HEK293 (cell line): ENCODE data around the gene THEM4.

ENCODE experiments used
- CTCF ChIA-PET: fragments of 350-600 bp; formaldehyde crosslinking; extraction: SDS; loops from one replicate; lab custom pipeline; 2021; ENCODE audit warnings: antibody characterized with exemption; lab: Yijun Ruan, JAX
- POLR2A ChIA-PET: fragments of 300-600 bp; formaldehyde crosslinking; extraction: SDS; loops from one replicate; lab custom pipeline; 2020; ENCODE audit warnings: antibody characterized with exemption, inconsistent platforms; lab: Yijun Ruan, JAX
- H3K27ac ChIP-seq: fragments of 200-500 bp; sonication (Bioruptor generic); 2 replicates; pipeline ENCODE4 v1.5.1; 2014; ENCODE audit warnings: low read depth, low read length, control low read depth, inconsistent platforms; ENCODE audit errors: extremely low read depth
- H3K36me3 ChIP-seq, 2 experiments: fragments of 200-500 bp in 1 of 2; sonication (Bioruptor generic) in 1 of 2; 1 replicate in 1 of 2; 2 replicates in 1 of 2; pipeline ENCODE4 v1.5.1; 2014 to 2017; ENCODE audit warnings: inconsistent platforms in 2 of 2, low read length in 2 of 2; ENCODE audit not compliant: control insufficient read depth in 2 of 2, insufficient read depth in 1 of 2
- H3K4me1 ChIP-seq: fragments of 200-500 bp; sonication (Bioruptor generic); 2 replicates; pipeline ENCODE4 v1.5.1; 2014; ENCODE audit warnings: mild to moderate bottlenecking, low read length, inconsistent platforms; ENCODE audit not compliant: control insufficient read depth, insufficient read depth
- H3K4me3 ChIP-seq: 2 replicates; pipeline ENCODE4 v1.5.1; 2011; ENCODE audit warnings: low read depth, mild to moderate bottlenecking, control low read depth, low read length, moderate library complexity
- H3K9me3 ChIP-seq: fragments of 200-500 bp; sonication (Bioruptor generic); 2 replicates; pipeline ENCODE4 v1.5.1; 2014; ENCODE audit warnings: low read depth, low read length, inconsistent platforms; ENCODE audit not compliant: control insufficient read depth, insufficient read depth
- HIC1 ChIP-seq: fragments of 450-650 bp; formaldehyde crosslinking; IDR thresholded peaks from 2 replicates; pipeline ENCODE4 v1.5.1; 2016; ENCODE audit warnings: missing biosample characterization, missing genetic modification characterization
- MZF1 ChIP-seq: fragments of 450-650 bp; formaldehyde crosslinking; IDR thresholded peaks from 2 replicates; pipeline ENCODE4 v1.5.1; 2017; ENCODE audit warnings: missing biosample characterization, missing genetic modification characterization, borderline replicate concordance
- PRDM1 ChIP-seq: fragments of 450-650 bp; formaldehyde crosslinking; IDR thresholded peaks from 2 replicates; pipeline ENCODE4; 2016; ENCODE audit warnings: missing biosample characterization, missing genetic modification characterization
- REPIN1 ChIP-seq: fragments of 450-650 bp; formaldehyde crosslinking; IDR thresholded peaks from 2 replicates; pipeline ENCODE4 v1.5.1; 2017; ENCODE audit warnings: missing biosample characterization, missing genetic modification characterization, low read depth
- REST ChIP-seq: fragments of 450-650 bp; formaldehyde crosslinking; IDR thresholded peaks from 2 replicates; pipeline ENCODE4 v1.5.1; 2016; ENCODE audit warnings: missing biosample characterization, missing genetic modification characterization
- ZFP69B ChIP-seq: fragments of 450-650 bp; formaldehyde crosslinking; IDR thresholded peaks from 2 replicates; pipeline ENCODE4 v1.5.1; 2016; ENCODE audit warnings: missing biosample characterization, missing genetic modification characterization
- ZIC2 ChIP-seq: fragments of 450-650 bp; formaldehyde crosslinking; IDR thresholded peaks from 2 replicates; pipeline ENCODE4 v1.5.1; 2016; ENCODE audit warnings: missing biosample characterization, missing genetic modification characterization
- ZNF169 ChIP-seq: fragments of 450-650 bp; formaldehyde crosslinking; IDR thresholded peaks from 2 replicates; pipeline ENCODE4 v1.5.1; 2016; ENCODE audit warnings: missing biosample characterization, missing genetic modification characterization
- ZNF223 ChIP-seq: fragments of 450-650 bp; formaldehyde crosslinking; IDR thresholded peaks from 2 replicates; pipeline ENCODE4 v1.5.1; 2016; ENCODE audit warnings: missing biosample characterization, missing genetic modification characterization
- ZNF24 ChIP-seq: fragments of 450-650 bp; formaldehyde crosslinking; IDR thresholded peaks from 2 replicates; pipeline ENCODE4 v1.5.1; 2016; ENCODE audit warnings: missing biosample characterization, missing genetic modification characterization
- ZNF394 ChIP-seq: fragments of 450-650 bp; formaldehyde crosslinking; IDR thresholded peaks from 2 replicates; pipeline ENCODE4 v1.5.1; 2016; ENCODE audit warnings: missing biosample characterization, missing genetic modification characterization, mild to moderate bottlenecking, moderate library complexity, borderline replicate concordance
- ZNF398 ChIP-seq: fragments of 450-650 bp; formaldehyde crosslinking; IDR thresholded peaks from 2 replicates; pipeline ENCODE4 v1.5.1; 2017; ENCODE audit warnings: missing biosample characterization, missing genetic modification characterization
- ZNF544 ChIP-seq: fragments of 450-650 bp; formaldehyde crosslinking; IDR thresholded peaks from 2 replicates; pipeline ENCODE4 v1.5.0; 2017; ENCODE audit warnings: missing biosample characterization, missing genetic modification characterization
- ZNF596 ChIP-seq: fragments of 450-650 bp; IDR thresholded peaks from 2 replicates; pipeline ENCODE4 v1.5.0; 2018; ENCODE audit warnings: missing biosample characterization, mild to moderate bottlenecking, missing genetic modification characterization, moderate library complexity
- ZNF830 ChIP-seq: fragments of 450-650 bp; IDR thresholded peaks from 2 replicates; pipeline ENCODE4 v1.5.0; 2018; ENCODE audit warnings: missing biosample characterization, missing genetic modification characterization, low read depth, mild to moderate bottlenecking, moderate library complexity
- ZNF837 ChIP-seq: fragments of 450-650 bp; formaldehyde crosslinking; IDR thresholded peaks from 2 replicates; pipeline ENCODE4 v1.5.1; 2016; ENCODE audit warnings: missing biosample characterization, missing genetic modification characterization
- ZXDB ChIP-seq: fragments of 450-650 bp; formaldehyde crosslinking; IDR thresholded peaks from 2 replicates; pipeline ENCODE4 v1.5.1; 2016; ENCODE audit warnings: missing biosample characterization, missing genetic modification characterization
- TF ChIP-seq, protein P1 (sequence below): fragments of 450-650 bp; formaldehyde crosslinking; conservative IDR thresholded peaks from 2 replicates; pipeline ENCODE4 v1.5.1; 2016; ENCODE audit warnings: low read depth, missing biosample characterization, missing genetic modification characterization

Gene THEM4

GRCh38 chr1:151831605-151832004 lies 77.7 kb downstream of the THEM4 start, which contains the start of gene RORC (continued):
- TF ChIP-seq, protein P1, sequence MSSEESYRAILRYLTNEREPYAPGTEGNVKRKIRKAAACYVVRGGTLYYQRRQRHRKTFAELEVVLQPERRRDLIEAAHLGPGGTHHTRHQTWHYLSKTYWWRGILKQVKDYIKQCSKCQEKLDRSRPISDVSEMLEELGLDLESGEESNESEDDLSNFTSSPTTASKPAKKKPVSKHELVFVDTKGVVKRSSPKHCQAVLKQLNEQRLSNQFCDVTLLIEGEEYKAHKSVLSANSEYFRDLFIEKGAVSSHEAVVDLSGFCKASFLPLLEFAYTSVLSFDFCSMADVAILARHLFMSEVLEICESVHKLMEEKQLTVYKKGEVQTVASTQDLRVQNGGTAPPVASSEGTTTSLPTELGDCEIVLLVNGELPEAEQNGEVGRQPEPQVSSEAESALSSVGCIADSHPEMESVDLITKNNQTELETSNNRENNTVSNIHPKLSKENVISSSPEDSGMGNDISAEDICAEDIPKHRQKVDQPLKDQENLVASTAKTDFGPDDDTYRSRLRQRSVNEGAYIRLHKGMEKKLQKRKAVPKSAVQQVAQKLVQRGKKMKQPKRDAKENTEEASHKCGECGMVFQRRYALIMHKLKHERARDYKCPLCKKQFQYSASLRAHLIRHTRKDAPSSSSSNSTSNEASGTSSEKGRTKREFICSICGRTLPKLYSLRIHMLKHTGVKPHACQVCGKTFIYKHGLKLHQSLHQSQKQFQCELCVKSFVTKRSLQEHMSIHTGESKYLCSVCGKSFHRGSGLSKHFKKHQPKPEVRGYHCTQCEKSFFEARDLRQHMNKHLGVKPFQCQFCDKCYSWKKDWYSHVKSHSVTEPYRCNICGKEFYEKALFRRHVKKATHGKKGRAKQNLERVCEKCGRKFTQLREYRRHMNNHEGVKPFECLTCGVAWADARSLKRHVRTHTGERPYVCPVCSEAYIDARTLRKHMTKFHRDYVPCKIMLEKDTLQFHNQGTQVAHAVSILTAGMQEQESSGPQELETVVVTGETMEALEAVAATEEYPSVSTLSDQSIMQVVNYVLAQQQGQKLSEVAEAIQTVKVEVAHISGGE, result no peak
- TF ChIP-seq ZNF830 (tag by site-specific recombination) (no peak), ZXDB (tag by site-specific recombination) (no peak), ZNF837 (no peak), ZNF223 (no peak)

- TF ChIP-seq PRDM1 (tag by site-specific recombination), result peak; percentile 54
- peak; percentile 40; the same call in 1 of the 2 replicates for TF ChIP-seq ZNF394 (tag by site-specific recombination)
- no peak for TF ChIP-seq ZNF596
- no peak for TF ChIP-seq ZFP69B (tag by site-specific recombination)
- no peak for TF ChIP-seq MZF1 (tag by site-specific recombination)
- Histone ChIP-seq H3K4me3 (no peak overlapping the region), H3K27ac (no peak overlapping the region), H3K36me3 (no peaks in the 10 kb centered on the region), H3K9me3 (no peaks in the 10 kb centered on the region), H3K4me1 (peaks cover 2% of the 10 kb centered on the region)
- ChIA-PET POLR2A (interaction anchor here (0.6 to 0.7 kb wide), 2 partner anchors 126 to 449 kb away, joined by 4 read pairs; no protein-coding TSS in a partner anchor), CTCF (no interaction called here)
Measured at GRCh38 chr1:151831256-151831591, 78.1 kb downstream of the THEM4 start.

DNA sequence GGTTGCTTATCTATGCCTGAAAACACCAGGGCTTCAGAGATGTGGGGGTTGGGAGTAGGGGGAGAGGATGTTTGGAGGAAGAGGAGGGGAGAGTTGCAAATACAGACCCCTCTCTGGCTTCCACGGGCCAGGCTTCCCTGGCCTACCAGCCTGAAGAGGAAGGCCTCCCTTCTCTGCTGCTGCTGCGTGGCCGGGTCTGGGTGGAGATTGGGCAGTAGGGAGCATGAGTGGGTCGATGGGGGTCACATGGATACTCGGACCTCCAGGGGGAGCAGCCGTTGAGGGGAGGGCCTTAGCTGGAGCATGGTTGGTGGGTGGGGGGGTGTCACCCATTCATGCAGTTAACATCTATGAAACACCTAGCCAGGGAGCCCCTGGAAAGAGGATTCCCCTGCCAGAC lies 79.3 kb downstream of the THEM4 start:
- Histone ChIP-seq H3K4me1 (peaks cover 2% of the 10 kb centered on the region), H3K9me3 (no peaks in the 10 kb centered on the region)
- peak; percentile 45; the same call in 1 of the 2 replicates for TF ChIP-seq ZNF398 (tag by site-specific recombination)
- no peak for TF ChIP-seq ZNF24 (tag by site-specific recombination)
- TF ChIP-seq, all 188 proteins: peak for 1
- Histone ChIP-seq H3K4me3 (no peak overlapping the region), H3K27ac (no peak overlapping the region), H3K36me3 (no peaks in the 10 kb centered on the region)
- ChIA-PET CTCF (interaction anchor here (0.6 to 0.7 kb wide), 3 partner anchors 12 to 489 kb away, joined by 3 read pairs; no protein-coding TSS in a partner anchor), POLR2A (interaction anchor here (0.7 kb wide), 1 partner anchor 547 kb away, joined by 4 read pairs; no protein-coding TSS in a partner anchor)

DNA sequence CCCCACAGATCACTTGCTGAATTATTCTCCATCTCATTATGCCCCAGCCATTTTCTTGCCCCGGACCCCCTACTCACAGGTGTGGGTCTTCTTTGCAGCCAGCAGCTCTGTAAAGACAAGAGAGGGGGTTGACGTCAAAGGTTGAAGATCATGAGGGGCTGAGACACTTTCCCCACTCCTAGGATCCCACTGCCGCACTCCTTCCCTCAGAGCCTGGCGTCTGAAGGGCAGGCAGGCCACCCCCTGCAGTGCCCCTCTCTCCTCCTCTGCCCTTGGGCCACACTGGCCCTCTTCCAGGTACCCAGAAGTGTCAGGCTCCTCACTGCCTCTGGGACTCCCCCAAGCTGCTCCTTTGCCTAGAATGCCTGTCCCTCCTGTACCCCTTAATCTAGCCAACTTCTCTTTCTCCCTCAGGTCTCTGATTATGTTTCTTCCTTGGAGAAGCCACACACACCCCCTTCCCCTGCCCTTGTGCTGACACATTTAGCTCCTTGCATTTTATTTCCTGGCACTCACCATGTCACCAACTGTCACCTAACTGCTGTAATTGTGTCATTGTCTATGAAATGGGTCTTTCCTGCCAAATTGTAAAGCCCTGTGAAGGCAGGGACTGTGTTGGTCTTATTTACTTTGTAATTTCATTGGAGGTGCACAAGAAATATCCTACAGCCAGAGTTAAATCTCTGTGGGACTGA lies 79.8 kb downstream of the THEM4 start:
- no peak overlapping the region for H3K27ac ChIP-seq
- H3K4me3 ChIP-seq, result no peak overlapping the region
- no peaks in the 10 kb centered on the region for H3K36me3 ChIP-seq
- ChIA-PET CTCF (interaction anchor here (0.6 to 0.7 kb wide), 2 partner anchors 12 to 13 kb away, joined by 3 read pairs; no protein-coding TSS in a partner anchor), POLR2A (no interaction called here)
- peaks cover 2% of the 10 kb centered on the region for H3K4me1 ChIP-seq
- H3K9me3 ChIP-seq, result no peaks in the 10 kb centered on the region
- TF ChIP-seq HIC1 (no peak), REPIN1 (tag by site-specific recombination) (no peak), ZNF169 (no peak), REST (no peak; the same call in 1 of the 2 replicates), ZNF544 (tag by site-specific recombination) (no peak), ZIC2 (tag by site-specific recombination) (peak; percentile 21; the same call in 1 of the 2 replicates)
